Keratinocyte (primary cell): ENCODE data around the gene FRMD6. TPM values are rescaled to one million over a fixed set of nuclear protein-coding genes. Genes with fewer than 3 reads are reported as not detected.
"Not testable (repeated sequence)": the region's sequence is repeated elsewhere in the genome, so short reads cannot be mapped to it uniquely, and the experiment has no call there.

ENCODE experiments used
- DNase-seq: peaks from one replicate; pipeline ENCODE4 v3.0.0-alpha.2; 2011; ENCODE audit warnings: low read depth, missing footprints, low spot score
- FAIRE-seq: peaks from 2 replicates; lab custom pipeline; 2011; peaks lifted over from hg19 to GRCh38; lab: Jason Lieb, UNC
- H2AFZ ChIP-seq: 2 replicates; pipeline ENCODE4 v1.6.0; 2012; ENCODE audit warnings: low read length, control low read depth, inconsistent platforms; ENCODE audit not compliant: control insufficient read depth
- H3K27ac ChIP-seq: 2 replicates; pipeline ENCODE4 v1.5.1; 2011; ENCODE audit warnings: low read length; ENCODE audit not compliant: control insufficient read depth, insufficient read depth
- H3K27me3 ChIP-seq: 3 replicates; pipeline ENCODE4 v1.6.0; 2011; ENCODE audit warnings: low read length; ENCODE audit not compliant: control insufficient read depth, insufficient read depth; ENCODE audit errors: extremely low read depth
- H3K36me3 ChIP-seq, 2 experiments: 2 replicates in 1 of 2; 3 replicates in 1 of 2; pipeline ENCODE4 v1.5.1; 2011; ENCODE audit warnings: low read length in 2 of 2, mild to moderate bottlenecking in 1 of 2; ENCODE audit not compliant: control insufficient read depth in 2 of 2, insufficient read depth in 2 of 2; ENCODE audit errors: extremely low read depth in 1 of 2
- H3K4me1 ChIP-seq: 3 replicates; pipeline ENCODE4 v1.5.1; 2011; ENCODE audit warnings: low read length; ENCODE audit not compliant: control insufficient read depth, insufficient read depth; ENCODE audit errors: extremely low read depth
- H3K4me2 ChIP-seq: 3 replicates; pipeline ENCODE4 v1.6.0; 2011; ENCODE audit warnings: low read depth, low read length; ENCODE audit not compliant: control insufficient read depth, insufficient read depth; ENCODE audit errors: extremely low read depth
- H3K4me3 ChIP-seq, 3 experiments: fragments of 200-600 bp in 1 of 3; sonication (generic) in 1 of 3; 2 replicates in 2 of 3; 3 replicates in 1 of 3; pipeline ENCODE4 v1.5.1; 2011 to 2016; ENCODE audit warnings: low read length in 3 of 3, mild to moderate bottlenecking in 3 of 3, control low read depth in 2 of 3, inconsistent platforms in 1 of 3, low read depth in 1 of 3, mixed read lengths in 1 of 3, mixed run types in 1 of 3, moderate library complexity in 1 of 3; ENCODE audit not compliant: control insufficient read depth in 2 of 3, insufficient read depth in 2 of 3; ENCODE audit errors: extremely low read depth in 1 of 3
- H3K79me2 ChIP-seq: 2 replicates; pipeline ENCODE4 v1.6.0; 2012; ENCODE audit warnings: low read length; ENCODE audit not compliant: control insufficient read depth, insufficient read depth
- H3K9ac ChIP-seq: 3 replicates; pipeline ENCODE4 v1.6.0; 2011; ENCODE audit warnings: low read length; ENCODE audit not compliant: control insufficient read depth, insufficient read depth; ENCODE audit errors: extremely low read depth
- H3K9me1 ChIP-seq: 3 replicates; pipeline ENCODE4 v1.6.0; 2011; ENCODE audit warnings: low read length; ENCODE audit not compliant: control insufficient read depth, insufficient read depth; ENCODE audit errors: extremely low read depth
- H3K9me3 ChIP-seq: 2 replicates; pipeline ENCODE4 v1.5.1; 2012; ENCODE audit warnings: low read depth, low read length; ENCODE audit not compliant: control insufficient read depth
- H4K20me1 ChIP-seq: 3 replicates; pipeline ENCODE4 v1.6.0; 2011; ENCODE audit warnings: low read length; ENCODE audit not compliant: control insufficient read depth, insufficient read depth; ENCODE audit errors: extremely low read depth
- EZH2 ChIP-seq: IDR thresholded peaks from one replicate; pipeline ENCODE4 v1.6.1; 2012; ENCODE audit warnings: inconsistent platforms, mild to moderate bottlenecking, low read length, moderate library complexity
- dilution Hi-C: fragments of 300-500 bp; cut with MboI; formaldehyde crosslinking; loops from one replicate; pipeline ENCODE4 v1.7.0; 2020; ENCODE audit warnings: low sequenced_read_pairs; ENCODE audit not compliant: extremely low pct_ligation_motif_present
- polyA plus RNA-seq, 5 experiments: library from polyadenylated mRNA; depleted of rRNA in 3 of 5; stranded (reverse) in 3 of 5; stranded (forward) in 1 of 5; unstranded in 1 of 5; fragments of >200 nt; gene quantifications; 1 replicate in 1 of 5; 2 replicates in 3 of 5; 3 replicates in 1 of 5; pipeline versions ENCODE4 v1.2.1 to v1.2.3, GENCODE V29; 2011 to 2012; ENCODE audit warnings: missing spikeins in 2 of 5, low read depth in 1 of 5, low replicate concordance in 1 of 5
- TF ChIP-seq, protein P1 (sequence below), 3 experiments: IDR thresholded peaks in 1 of 3; conservative IDR thresholded peaks in 1 of 3; optimal IDR thresholded peaks in 1 of 3; 2 replicates in 2 of 3; 3 replicates in 1 of 3; pipeline versions ENCODE3 to v1.5.1; 2011; ENCODE audit warnings: low read length in 3 of 3, mild to moderate bottlenecking in 3 of 3, moderate library complexity in 2 of 3, control low read depth in 1 of 3, inconsistent platforms in 1 of 3; ENCODE audit not compliant: insufficient read depth in 2 of 3; ENCODE audit errors: extremely low read depth in 1 of 3

FRMD6 gene
- polyA plus RNA-seq, 1 donor (not counting 4 experiments of a cell fraction or from before 2014, with no cell fraction given): 120 TPM

DNA sequence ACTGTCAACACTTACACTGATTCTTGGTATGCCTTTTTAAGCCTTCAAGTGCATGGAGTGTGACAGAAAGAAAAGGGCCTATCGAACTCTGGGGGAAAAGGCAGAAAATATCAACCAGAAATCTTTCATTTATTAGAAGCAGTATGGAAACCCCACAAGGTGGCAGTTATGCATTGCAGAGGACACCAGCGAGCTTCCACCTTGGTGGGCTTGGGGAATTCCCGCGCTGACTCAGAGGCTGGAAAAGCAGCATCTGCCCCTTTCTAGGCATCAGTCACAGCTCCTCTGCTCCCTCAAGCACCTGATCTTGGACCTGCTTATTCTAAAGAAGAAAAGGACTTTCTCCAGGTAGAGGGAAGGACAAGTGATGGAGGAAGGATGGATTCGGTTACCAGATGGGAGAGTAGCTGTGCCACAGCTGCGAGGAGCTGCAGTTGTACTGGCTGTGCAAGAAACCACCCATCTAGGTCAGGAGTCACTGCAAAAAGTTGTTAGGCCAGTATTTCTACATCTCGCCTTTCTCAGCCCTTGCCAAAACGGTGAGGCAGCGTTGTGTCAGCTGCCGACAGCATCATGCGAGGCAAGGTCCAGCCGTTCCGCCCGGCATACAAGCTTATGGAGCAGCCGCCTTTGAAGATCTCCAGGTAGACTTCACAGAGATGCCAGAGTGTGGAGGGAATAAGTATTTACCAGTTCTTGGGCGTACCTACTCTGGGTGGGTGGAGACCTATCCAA lies 100.1 kb downstream of the FRMD6 start:
- Histone ChIP-seq H3K4me2 (peak overlapping the region; percentile 31), H3K4me1 (peaks cover 12% of the 10 kb centered on the region), H2AFZ (peak overlapping the region; percentile 48)
- FAIRE-seq: peak; percentile 32
- H3K4me3 ChIP-seq, H3K36me3 ChIP-seq, H3K79me2 ChIP-seq, H3K9me3 ChIP-seq, H3K27me3 ChIP-seq, dilution Hi-C loops, DNase-seq, H3K9me1 ChIP-seq, H3K9ac ChIP-seq, H3K27ac ChIP-seq, H4K20me1 ChIP-seq: not testable (repeated sequence)
- TF ChIP-seq, protein P1, sequence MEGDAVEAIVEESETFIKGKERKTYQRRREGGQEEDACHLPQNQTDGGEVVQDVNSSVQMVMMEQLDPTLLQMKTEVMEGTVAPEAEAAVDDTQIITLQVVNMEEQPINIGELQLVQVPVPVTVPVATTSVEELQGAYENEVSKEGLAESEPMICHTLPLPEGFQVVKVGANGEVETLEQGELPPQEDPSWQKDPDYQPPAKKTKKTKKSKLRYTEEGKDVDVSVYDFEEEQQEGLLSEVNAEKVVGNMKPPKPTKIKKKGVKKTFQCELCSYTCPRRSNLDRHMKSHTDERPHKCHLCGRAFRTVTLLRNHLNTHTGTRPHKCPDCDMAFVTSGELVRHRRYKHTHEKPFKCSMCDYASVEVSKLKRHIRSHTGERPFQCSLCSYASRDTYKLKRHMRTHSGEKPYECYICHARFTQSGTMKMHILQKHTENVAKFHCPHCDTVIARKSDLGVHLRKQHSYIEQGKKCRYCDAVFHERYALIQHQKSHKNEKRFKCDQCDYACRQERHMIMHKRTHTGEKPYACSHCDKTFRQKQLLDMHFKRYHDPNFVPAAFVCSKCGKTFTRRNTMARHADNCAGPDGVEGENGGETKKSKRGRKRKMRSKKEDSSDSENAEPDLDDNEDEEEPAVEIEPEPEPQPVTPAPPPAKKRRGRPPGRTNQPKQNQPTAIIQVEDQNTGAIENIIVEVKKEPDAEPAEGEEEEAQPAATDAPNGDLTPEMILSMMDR (optimal IDR thresholded peaks at IDR 0.05 in 1 of 3, IDR thresholded peaks at IDR 0.05 in 1 of 3, conservative IDR thresholded peaks at IDR 0.05 in 1 of 3; ENCODE audit: extremely low read depth in 1 of 3, insufficient read depth in 2 of 3, low read length in 3 of 3): peak in 1 of 3 experiments; percentile 11

GRCh38 chr14:51757756-51758155 lies 106.0 kb downstream of the FRMD6 start:
- H3K79me2 ChIP-seq, H3K4me2 ChIP-seq, H4K20me1 ChIP-seq, H3K9me3 ChIP-seq, H3K27ac ChIP-seq, H3K4me3 ChIP-seq, FAIRE-seq, dilution Hi-C loops, H3K4me1 ChIP-seq, DNase-seq, H3K27me3 ChIP-seq, H3K9me1 ChIP-seq, H3K36me3 ChIP-seq, H2AFZ ChIP-seq, H3K9ac ChIP-seq: not testable (repeated sequence)

GRCh38 chr14:51759950-51760349 lies 108.2 kb downstream of the FRMD6 start:
- H3K27ac ChIP-seq: no peak overlapping the region
- DNase-seq (no peak), FAIRE-seq (no peak)
- H4K20me1 ChIP-seq: no peaks in the 10 kb centered on the region
- H3K9me3 ChIP-seq: no peaks in the 10 kb centered on the region
- no peaks in the 10 kb centered on the region for H3K36me3 ChIP-seq
- no peak overlapping the region for H3K4me2 ChIP-seq
- H3K79me2 ChIP-seq: no peaks in the 10 kb centered on the region
- dilution Hi-C loops: no loop called here
- H3K4me3 ChIP-seq: no peak overlapping the region
- no peak overlapping the region for H2AFZ ChIP-seq
- TF ChIP-seq EZH2: no peak
- TF ChIP-seq, protein P1 (optimal IDR thresholded peaks at IDR 0.05 in 1 of 3, IDR thresholded peaks at IDR 0.05 in 1 of 3, conservative IDR thresholded peaks at IDR 0.05 in 1 of 3; ENCODE audit: extremely low read depth in 1 of 3, insufficient read depth in 2 of 3, low read length in 3 of 3): no peak
- H3K9ac ChIP-seq: no peak overlapping the region
- no peaks in the 10 kb centered on the region for H3K27me3 ChIP-seq
- no peaks in the 10 kb centered on the region for H3K9me1 ChIP-seq
- no peaks in the 10 kb centered on the region for H3K4me1 ChIP-seq

DNA sequence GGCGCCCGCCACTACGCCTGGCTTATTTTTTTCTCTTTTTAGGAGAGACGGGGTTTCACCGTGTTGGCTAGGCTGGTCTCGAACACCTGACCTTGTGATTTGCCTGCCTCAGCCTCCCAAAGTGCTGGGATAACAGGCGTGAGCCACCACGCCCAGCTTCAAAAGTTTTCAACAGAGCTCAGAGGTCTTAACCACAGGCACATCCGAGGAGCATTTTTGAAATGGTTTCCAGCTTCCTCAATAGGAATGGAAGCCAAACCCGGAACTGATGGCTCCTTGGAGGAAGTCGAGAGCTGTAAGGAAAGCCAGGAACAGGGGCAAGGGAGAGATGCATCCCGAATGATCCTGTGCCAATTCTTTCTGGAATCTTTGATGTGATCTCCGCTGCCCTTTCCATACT lies 114.0 kb downstream of the FRMD6 start:
- H2AFZ ChIP-seq, dilution Hi-C loops, H3K79me2 ChIP-seq, H3K9ac ChIP-seq, H3K4me3 ChIP-seq, H3K36me3 ChIP-seq, H3K4me2 ChIP-seq, DNase-seq, H3K4me1 ChIP-seq, H3K9me1 ChIP-seq, H3K27ac ChIP-seq, H4K20me1 ChIP-seq, H3K9me3 ChIP-seq, FAIRE-seq, H3K27me3 ChIP-seq: not testable (repeated sequence)
